Measurements from ENCODE around the gene ZHX3. TPM values are rescaled to one million over a fixed set of nuclear protein-coding genes. Genes with fewer than 3 reads are reported as not detected.

ZHX3 gene
- total RNA-seq, 1 donor from 2014 or later = 16.3 TPM

GRCh38 chr20:41259309-41259708 lies 58.2 kb downstream of the ZHX3 start:
- no peaks in the 10 kb centered on the region for H3K27me3 Mint-ChIP-seq
- TF ChIP-seq CTCF (conservative IDR thresholded peaks at IDR 0.05) = no peak
- no peak overlapping the region for H3K27ac Mint-ChIP-seq
- DNase-seq (ENCODE audit: extremely low spot score, unreplicated experiment) = no peak
- H3K4me3 Mint-ChIP-seq = no peak overlapping the region
- H3K36me3 Mint-ChIP-seq = no peaks in the 10 kb centered on the region
- H3K4me1 Mint-ChIP-seq (ENCODE audit: unreplicated experiment) = no peaks in the 10 kb centered on the region
- no peaks in the 10 kb centered on the region for H3K9me3 Mint-ChIP-seq

- no peak for TF ChIP-seq CTCF (conservative IDR thresholded peaks at IDR 0.05)
- Mint-ChIP-seq H3K4me3 (no peak overlapping the region), H3K27ac (no peak overlapping the region), H3K4me1 (ENCODE audit: unreplicated experiment) (no peaks in the 10 kb centered on the region), H3K27me3 (no peaks in the 10 kb centered on the region), H3K36me3 (no peaks in the 10 kb centered on the region), H3K9me3 (no peaks in the 10 kb centered on the region)
- no peak for DNase-seq (ENCODE audit: extremely low spot score, unreplicated experiment)
Observed at GRCh38 chr20:41258474-41258873, 59.1 kb downstream of the ZHX3 start.

GRCh38 chr20:41256516-41256915 lies 61.0 kb downstream of the ZHX3 start:
- TF ChIP-seq CTCF (conservative IDR thresholded peaks at IDR 0.05) = no peak
- H3K27me3 Mint-ChIP-seq = no peaks in the 10 kb centered on the region
- H3K36me3 Mint-ChIP-seq = no peaks in the 10 kb centered on the region
- H3K27ac Mint-ChIP-seq = no peak overlapping the region
- H3K4me1 Mint-ChIP-seq (ENCODE audit: unreplicated experiment) = no peaks in the 10 kb centered on the region
- DNase-seq (ENCODE audit: extremely low spot score, unreplicated experiment) = no peak
- H3K4me3 Mint-ChIP-seq = no peak overlapping the region
- no peaks in the 10 kb centered on the region for H3K9me3 Mint-ChIP-seq

GRCh38 chr20:41255655-41256054 lies 61.9 kb downstream of the ZHX3 start:
- H3K4me3 Mint-ChIP-seq = no peak overlapping the region
- no peaks in the 10 kb centered on the region for H3K4me1 Mint-ChIP-seq (ENCODE audit: unreplicated experiment)
- no peaks in the 10 kb centered on the region for H3K36me3 Mint-ChIP-seq
- no peaks in the 10 kb centered on the region for H3K9me3 Mint-ChIP-seq
- TF ChIP-seq CTCF (conservative IDR thresholded peaks at IDR 0.05) = no peak
- H3K27me3 Mint-ChIP-seq = no peaks in the 10 kb centered on the region
- no peak overlapping the region for H3K27ac Mint-ChIP-seq
- DNase-seq (ENCODE audit: extremely low spot score, unreplicated experiment) = no peak

- DNase-seq (ENCODE audit: extremely low spot score, unreplicated experiment) = no peak
- peak; percentile 64 for TF ChIP-seq CTCF (conservative IDR thresholded peaks at IDR 0.05)
- no peaks in the 10 kb centered on the region for H3K27me3 Mint-ChIP-seq
- H3K4me3 Mint-ChIP-seq = peak overlapping the region; percentile 33
- peak overlapping the region; percentile 33 for H3K27ac Mint-ChIP-seq
- no peaks in the 10 kb centered on the region for H3K36me3 Mint-ChIP-seq
- no peaks in the 10 kb centered on the region for H3K9me3 Mint-ChIP-seq
- peaks cover 31% of the 10 kb centered on the region for H3K4me1 Mint-ChIP-seq (ENCODE audit: unreplicated experiment)
Observed at GRCh38 chr20:41249411-41250281, 67.9 kb downstream of the ZHX3 start.

Data from type B pancreatic cell (in vitro differentiated cells).